Liver (tissue), 3 donors: ENCODE measurements around the gene MPRIP.
"Not testable (repeated sequence)": the region's sequence is repeated elsewhere in the genome, so short reads cannot be mapped to it uniquely, and the experiment has no call there.

Experiments used
- EGR1 ChIP-seq, 2 donors: IDR thresholded peaks; 2 replicates each; pipeline ENCODE4 v1.6.1; 2016 to 2018; ENCODE audit warnings: antibody characterized with exemption in 2 of 2, low read depth in 2 of 2
- GABPA ChIP-seq, 2 donors: IDR thresholded peaks in 1 of 2; conservative IDR thresholded peaks in 1 of 2; 2 replicates each; pipeline ENCODE4 v1.6.1; 2016; ENCODE audit warnings: antibody characterized with exemption in 2 of 2, mild to moderate bottlenecking in 1 of 2, moderate library complexity in 1 of 2
- HNF4A ChIP-seq, 2 donors: conservative IDR thresholded peaks; 2 replicates each; pipeline ENCODE4 v1.6.1; 2016; ENCODE audit warnings: antibody characterized with exemption in 2 of 2, mild to moderate bottlenecking in 2 of 2
- MAX ChIP-seq: IDR thresholded peaks from 2 replicates; pipeline ENCODE4 v1.6.1; 2016; ENCODE audit warnings: antibody characterized with exemption
- RAD21 ChIP-seq, 2 donors: IDR thresholded peaks; 2 replicates each; pipeline ENCODE4 v1.6.1; 2016; ENCODE audit warnings: antibody characterized with exemption in 2 of 2, mild to moderate bottlenecking in 2 of 2
- REST ChIP-seq: IDR thresholded peaks from 2 replicates; pipeline ENCODE4 v1.6.1; 2016; ENCODE audit warnings: antibody characterized with exemption, mild to moderate bottlenecking
- YY1 ChIP-seq: IDR thresholded peaks from 2 replicates; pipeline ENCODE4 v1.6.1; 2016; ENCODE audit warnings: antibody characterized with exemption, mild to moderate bottlenecking
- TF ChIP-seq, protein P1 (sequence below): fragments of 150-350 bp; IDR thresholded peaks from 2 replicates; pipeline ENCODE4 v1.5.1; 2017; ENCODE audit warnings: improper control_type of control experiment, low read depth, low read length; ENCODE audit not compliant: missing input control
- TF ChIP-seq, protein P2 (sequence below): IDR thresholded peaks from 2 replicates; pipeline ENCODE4 v1.6.1; 2016; ENCODE audit warnings: antibody characterized with exemption
- donor health status: healthy.
- donor health status: healthy.

- TF ChIP-seq GABPA (IDR thresholded peaks at IDR 0.05 in 1 of 2, conservative IDR thresholded peaks at IDR 0.05 in 1 of 2); MAX; YY1; REST; EGR1 (IDR thresholded peaks at IDR 0.05; ENCODE audit: low read depth in 2 of 2); HNF4A (conservative IDR thresholded peaks at IDR 0.05); RAD21 (IDR thresholded peaks at IDR 0.05): not testable (repeated sequence)
- TF ChIP-seq, protein P1, sequence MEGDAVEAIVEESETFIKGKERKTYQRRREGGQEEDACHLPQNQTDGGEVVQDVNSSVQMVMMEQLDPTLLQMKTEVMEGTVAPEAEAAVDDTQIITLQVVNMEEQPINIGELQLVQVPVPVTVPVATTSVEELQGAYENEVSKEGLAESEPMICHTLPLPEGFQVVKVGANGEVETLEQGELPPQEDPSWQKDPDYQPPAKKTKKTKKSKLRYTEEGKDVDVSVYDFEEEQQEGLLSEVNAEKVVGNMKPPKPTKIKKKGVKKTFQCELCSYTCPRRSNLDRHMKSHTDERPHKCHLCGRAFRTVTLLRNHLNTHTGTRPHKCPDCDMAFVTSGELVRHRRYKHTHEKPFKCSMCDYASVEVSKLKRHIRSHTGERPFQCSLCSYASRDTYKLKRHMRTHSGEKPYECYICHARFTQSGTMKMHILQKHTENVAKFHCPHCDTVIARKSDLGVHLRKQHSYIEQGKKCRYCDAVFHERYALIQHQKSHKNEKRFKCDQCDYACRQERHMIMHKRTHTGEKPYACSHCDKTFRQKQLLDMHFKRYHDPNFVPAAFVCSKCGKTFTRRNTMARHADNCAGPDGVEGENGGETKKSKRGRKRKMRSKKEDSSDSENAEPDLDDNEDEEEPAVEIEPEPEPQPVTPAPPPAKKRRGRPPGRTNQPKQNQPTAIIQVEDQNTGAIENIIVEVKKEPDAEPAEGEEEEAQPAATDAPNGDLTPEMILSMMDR: not testable (repeated sequence)
- TF ChIP-seq, protein P2, sequence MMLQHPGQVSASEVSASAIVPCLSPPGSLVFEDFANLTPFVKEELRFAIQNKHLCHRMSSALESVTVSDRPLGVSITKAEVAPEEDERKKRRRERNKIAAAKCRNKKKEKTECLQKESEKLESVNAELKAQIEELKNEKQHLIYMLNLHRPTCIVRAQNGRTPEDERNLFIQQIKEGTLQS: not testable (repeated sequence)
These were observed 25.8 kb upstream of the MPRIP start for GRCh38 chr17:17016199-17017197.
